GM23248 (cell line): ENCODE measurements around the gene ACER3.

ENCODE experiments used
- EZH2 ChIP-seq: fragments of 200-600 bp; sonication (generic); IDR thresholded peaks from 2 replicates; pipeline ENCODE4 v1.6.1; 2018; ENCODE audit warnings: antibody characterized with exemption, mild to moderate bottlenecking; ENCODE audit not compliant: insufficient read depth, poor library complexity, severe bottlenecking
- EZH2phosphoT487 ChIP-seq: fragments of 200-600 bp; sonication (generic); IDR thresholded peaks from 2 replicates; pipeline ENCODE4 v1.6.1; 2018; ENCODE audit warnings: antibody characterized with exemption, moderate library complexity, mild to moderate bottlenecking, low read depth; ENCODE audit not compliant: insufficient read depth

DNA sequence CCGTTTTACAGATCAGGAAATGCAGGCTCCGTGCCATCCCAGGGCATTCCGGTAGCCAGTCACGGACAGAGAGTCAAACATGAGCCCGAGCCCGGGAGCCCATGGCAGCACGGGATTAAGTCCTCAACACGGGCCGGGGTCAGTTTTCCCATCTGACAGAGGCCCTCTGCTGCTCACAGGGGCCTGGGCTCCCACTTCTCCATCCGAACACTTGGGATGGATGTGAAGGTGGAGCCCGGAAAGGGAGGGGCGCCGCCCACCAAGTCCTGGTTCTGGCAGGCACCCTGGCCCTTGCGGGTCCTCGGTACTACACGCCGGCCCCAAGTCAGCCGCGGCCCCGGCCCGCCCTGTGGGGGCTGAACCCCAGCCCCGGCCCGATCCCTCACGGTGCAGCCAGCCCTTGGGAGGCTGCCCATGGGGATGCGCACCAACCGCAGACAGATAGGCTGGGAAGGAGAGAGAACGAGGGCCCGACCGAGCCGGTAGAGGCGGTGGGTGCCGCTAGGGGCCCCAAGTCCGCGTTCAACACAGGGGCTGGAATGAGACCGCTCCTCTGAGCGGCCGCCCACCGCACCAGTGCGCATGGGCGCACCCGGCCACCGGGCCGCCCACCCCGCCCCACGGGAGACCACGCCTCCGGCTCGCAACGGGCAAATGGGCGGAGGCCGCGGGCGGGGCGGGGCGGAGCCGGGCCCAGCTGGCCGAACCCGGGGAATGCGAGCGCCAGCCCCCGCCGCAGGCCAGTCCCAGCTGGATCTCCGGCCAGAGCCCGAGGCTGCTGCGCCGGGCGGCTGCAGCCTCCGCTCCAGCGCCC, 205.7 kb downstream of the ACER3 start, which contains the start of gene CAPN5:
- TF ChIP-seq EZH2: no peak
- TF ChIP-seq EZH2phosphoT487: no peak
